ENCODE results near the gene AGPAT3. TPM values are rescaled to one million over a fixed set of nuclear protein-coding genes. Genes with fewer than 3 reads are reported as not detected.

AGPAT3 gene
- total RNA-seq, 6 donors from 2014 or later, result 55.0 to 102 (median 70.0) TPM

DNA sequence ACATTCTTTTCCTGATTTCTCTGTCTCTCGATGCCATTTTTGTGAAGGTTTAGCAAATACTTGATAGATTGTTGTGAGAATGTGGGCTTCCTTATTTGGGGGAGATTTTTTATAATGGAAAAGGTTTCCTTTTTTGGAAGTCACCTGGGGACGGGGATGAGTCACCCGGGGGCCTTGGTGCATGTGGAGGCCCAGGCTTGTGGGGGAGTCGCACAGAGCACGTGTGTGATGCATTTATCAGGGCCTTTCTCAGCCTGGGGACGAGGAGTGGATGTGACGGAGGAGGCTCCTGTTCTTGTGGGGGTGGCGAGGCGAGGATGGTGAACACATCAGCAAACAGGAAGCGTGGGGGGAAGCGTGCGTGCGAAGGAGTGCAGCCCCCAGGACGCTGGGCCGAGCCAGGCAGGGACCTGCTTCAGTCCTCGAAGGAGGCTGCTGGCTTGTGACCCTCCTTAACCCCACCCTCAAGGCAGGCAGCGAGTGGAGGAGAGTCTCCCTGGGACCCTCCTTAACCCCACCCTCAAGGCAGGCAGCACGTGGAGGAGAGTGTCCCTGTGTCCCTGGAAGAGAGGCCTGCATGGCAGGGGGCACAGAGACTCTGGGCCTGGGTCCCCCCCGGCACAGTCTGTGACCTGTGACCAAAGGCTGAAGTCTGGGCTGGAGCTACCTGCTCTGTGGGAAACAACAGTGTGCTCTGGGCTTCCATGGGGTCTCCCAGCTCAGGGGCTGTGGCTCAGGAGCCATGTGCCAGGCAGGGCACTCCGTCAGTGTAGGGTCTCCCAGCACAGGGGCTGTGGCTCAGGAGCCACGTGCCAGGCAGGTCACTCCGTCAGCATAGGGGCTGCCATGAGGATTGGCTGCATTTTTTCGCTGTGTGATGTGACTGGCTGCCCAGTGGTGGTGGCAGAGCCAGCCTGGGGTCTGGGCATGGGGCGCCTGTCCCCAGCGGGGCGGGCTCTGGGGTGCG, 57.2 kb downstream of the AGPAT3 start:
- peak in 1 of 2 donors; percentile 59 for DNase-seq

DNA sequence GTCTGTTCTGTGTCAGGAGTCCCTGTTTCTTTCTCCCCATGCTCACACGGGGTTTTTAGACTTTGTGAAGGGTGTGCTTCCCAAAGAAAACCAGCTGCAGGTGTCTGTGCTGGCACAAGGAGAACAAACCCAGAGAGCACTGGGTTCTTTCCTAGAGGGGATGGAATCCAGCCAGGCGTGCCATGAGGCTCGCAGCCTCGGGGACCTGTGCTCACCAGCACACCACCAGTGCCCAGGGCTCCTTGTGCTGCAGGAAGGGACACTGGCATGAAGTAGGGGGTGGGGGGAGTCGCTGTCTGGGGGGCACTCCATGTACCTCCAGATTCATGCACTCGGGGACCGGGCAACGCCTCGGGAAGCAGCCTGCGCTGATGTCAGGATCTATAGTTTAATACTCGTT, 57.9 kb downstream of the AGPAT3 start:
- Histone ChIP-seq H3K36me3 (peaks cover 0 to 17% (median 4%) of the 10 kb centered on the region in 4 donors), H3K27me3 (no peaks in the 10 kb centered on the region), H3K4me1 (peaks cover 7 to 36% (median 13%) of the 10 kb centered on the region in 4 donors), H3K27ac (no peak overlapping the region), H3K4me3 (no peak overlapping the region), H3K9me3 (no peaks in the 10 kb centered on the region)
- peak in 1 of 2 donors; percentile 42 for DNase-seq
- ATAC-seq (ENCODE audit: low FRiP score in 2 of 2), result no peak
- 86 to 94% methylated on average over 6 to 11 of the region's 11 CpGs for WGBS, 2 donors
- TF ChIP-seq POLR2AphosphoS5 (IDR thresholded peaks at IDR 0.05), result no peak

More for the DNA sequence above, 57.2 kb downstream of the AGPAT3 start:
- 64 to 75% methylated on average over 10 to 27 of the region's 27 CpGs for WGBS, 2 donors
- no peak overlapping the region for H3K4me3 ChIP-seq
- H3K4me1 ChIP-seq, result peaks cover 7 to 39% (median 11%) of the 10 kb centered on the region in 4 donors
- H3K27ac ChIP-seq, result no peak overlapping the region
- H3K9me3 ChIP-seq, result no peaks in the 10 kb centered on the region
- no peak for ATAC-seq (ENCODE audit: low FRiP score in 2 of 2)
- TF ChIP-seq EP300 (IDR thresholded peaks at IDR 0.05) (no peak), POLR2AphosphoS5 (IDR thresholded peaks at IDR 0.05) (no peak), POLR2A (IDR thresholded peaks at IDR 0.05) (no peak)
- TF ChIP-seq, protein P1, sequence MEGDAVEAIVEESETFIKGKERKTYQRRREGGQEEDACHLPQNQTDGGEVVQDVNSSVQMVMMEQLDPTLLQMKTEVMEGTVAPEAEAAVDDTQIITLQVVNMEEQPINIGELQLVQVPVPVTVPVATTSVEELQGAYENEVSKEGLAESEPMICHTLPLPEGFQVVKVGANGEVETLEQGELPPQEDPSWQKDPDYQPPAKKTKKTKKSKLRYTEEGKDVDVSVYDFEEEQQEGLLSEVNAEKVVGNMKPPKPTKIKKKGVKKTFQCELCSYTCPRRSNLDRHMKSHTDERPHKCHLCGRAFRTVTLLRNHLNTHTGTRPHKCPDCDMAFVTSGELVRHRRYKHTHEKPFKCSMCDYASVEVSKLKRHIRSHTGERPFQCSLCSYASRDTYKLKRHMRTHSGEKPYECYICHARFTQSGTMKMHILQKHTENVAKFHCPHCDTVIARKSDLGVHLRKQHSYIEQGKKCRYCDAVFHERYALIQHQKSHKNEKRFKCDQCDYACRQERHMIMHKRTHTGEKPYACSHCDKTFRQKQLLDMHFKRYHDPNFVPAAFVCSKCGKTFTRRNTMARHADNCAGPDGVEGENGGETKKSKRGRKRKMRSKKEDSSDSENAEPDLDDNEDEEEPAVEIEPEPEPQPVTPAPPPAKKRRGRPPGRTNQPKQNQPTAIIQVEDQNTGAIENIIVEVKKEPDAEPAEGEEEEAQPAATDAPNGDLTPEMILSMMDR (IDR thresholded peaks at IDR 0.05), result no peak
- no peaks in the 10 kb centered on the region for H3K27me3 ChIP-seq
- peaks cover 0 to 17% (median 3%) of the 10 kb centered on the region in 4 donors for H3K36me3 ChIP-seq

DNA sequence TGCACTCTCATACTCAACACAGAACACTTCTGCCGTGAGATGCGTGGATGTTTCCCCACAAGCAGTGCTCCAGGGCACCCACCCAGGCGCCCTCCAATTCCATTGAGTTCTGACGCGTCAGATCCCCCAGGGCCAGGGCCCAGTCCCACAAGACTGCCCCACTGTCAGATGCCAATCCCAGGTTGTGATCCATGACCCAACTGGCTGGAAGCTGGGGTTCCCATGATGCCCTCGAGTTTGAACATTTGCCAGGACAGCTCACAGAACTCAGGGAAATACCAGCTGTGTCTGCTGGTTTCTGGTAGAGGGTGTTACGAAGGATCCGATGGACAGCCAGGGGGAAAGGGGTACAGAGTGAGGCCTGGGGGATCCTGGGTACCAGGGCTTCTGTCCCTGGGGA, 58.4 kb downstream of the AGPAT3 start:
- Histone ChIP-seq H3K27ac (no peak overlapping the region), H3K9me3 (no peaks in the 10 kb centered on the region), H3K36me3 (peaks cover 0 to 20% (median 6%) of the 10 kb centered on the region in 4 donors), H3K4me3 (no peak overlapping the region), H3K27me3 (no peaks in the 10 kb centered on the region), H3K4me1 (peaks cover 5 to 32% (median 12%) of the 10 kb centered on the region in 4 donors)
- DNase-seq (no peak), ATAC-seq (ENCODE audit: low FRiP score in 2 of 2) (no peak)
- WGBS, 2 donors, result 67 to 83% methylated on average over 8 of the region's 8 CpGs
- TF ChIP-seq POLR2AphosphoS5 (IDR thresholded peaks at IDR 0.05), result no peak
- TF ChIP-seq EP300 (IDR thresholded peaks at IDR 0.05), result no peak
- TF ChIP-seq POLR2A (IDR thresholded peaks at IDR 0.05), result no peak
- TF ChIP-seq, protein P1 (IDR thresholded peaks at IDR 0.05), result no peak

DNA sequence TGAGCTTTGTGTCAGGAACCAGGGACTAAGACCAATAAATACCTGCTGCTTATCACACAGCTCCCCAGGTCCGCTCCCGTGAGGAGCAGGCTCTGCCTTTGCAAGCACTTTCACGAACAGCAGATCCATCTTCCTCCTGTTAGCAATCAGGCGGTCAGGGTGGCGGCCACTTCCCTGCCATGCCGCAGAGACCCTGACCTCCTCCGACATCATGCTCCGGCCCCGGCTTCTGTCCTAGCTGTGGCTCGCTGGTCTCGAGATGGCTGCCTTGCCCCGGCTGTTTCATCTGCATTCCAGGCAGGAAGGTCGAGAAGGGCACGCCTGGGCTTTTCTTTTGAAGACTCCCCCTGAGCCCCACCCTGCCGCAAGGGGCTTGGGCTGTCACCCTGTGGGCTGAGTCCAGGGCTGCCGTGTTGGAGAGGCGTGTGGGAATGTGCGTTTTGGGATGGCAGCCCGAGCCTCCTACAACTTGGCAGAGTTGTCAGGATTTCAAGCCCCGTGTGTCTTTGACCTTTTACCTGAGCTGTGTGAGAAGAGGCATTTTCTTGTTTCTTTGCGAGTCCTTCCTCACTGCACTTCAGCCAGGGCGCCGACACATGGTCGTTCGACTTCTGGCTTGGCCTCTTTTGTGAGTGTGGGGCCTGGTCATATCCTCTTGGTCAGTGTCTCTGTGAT, 59.5 kb downstream of the AGPAT3 start:
- H3K27ac ChIP-seq, result no peak overlapping the region
- H3K4me1 ChIP-seq, result peaks cover 0 to 31% (median 8%) of the 10 kb centered on the region in 4 donors
- 89 to 95% methylated on average over 16 to 25 of the region's 25 CpGs for WGBS, 2 donors

More for the DNA sequence above, 59.5 kb downstream of the AGPAT3 start:
- TF ChIP-seq POLR2A (IDR thresholded peaks at IDR 0.05) (no peak), EP300 (IDR thresholded peaks at IDR 0.05) (no peak), POLR2AphosphoS5 (IDR thresholded peaks at IDR 0.05) (no peak)
- TF ChIP-seq, protein P1 (IDR thresholded peaks at IDR 0.05), result no peak
- peaks cover 0 to 32% (median 7%) of the 10 kb centered on the region in 4 donors for H3K36me3 ChIP-seq
- ATAC-seq (ENCODE audit: low FRiP score in 2 of 2) (no peak), DNase-seq (peak in 1 of 2 donors; percentile 68)
- no peaks in the 10 kb centered on the region for H3K9me3 ChIP-seq
- no peaks in the 10 kb centered on the region for H3K27me3 ChIP-seq
- no peak overlapping the region for H3K4me3 ChIP-seq

Measured in upper lobe of left lung (tissue), 6 donors.